GM12878 (cell line): ENCODE data around the gene TUBD1. TPM values are rescaled to one million over a fixed set of nuclear protein-coding genes. Genes with fewer than 3 reads are reported as not detected.

Experiments used
- ATAC-seq: fragments of 200-7000 bp; cut with Tn5 transposase; 3 replicates; pipeline ENCODE4 v1.9.1; 2020; ENCODE audit warnings: mild to moderate bottlenecking, moderate library complexity
- BruUV-seq: library from RNA; stranded (reverse); fragments of 400-500 nt; replicated peaks from 2 replicates; lab custom pipeline; 2021; lab: Mats Ljungman, UMichigan
- CTCF ChIA-PET: fragments of 300-600 bp; sonication (Branson Sonifier 250); formaldehyde crosslinking; extraction: SDS; loops from one replicate; lab custom pipeline; 2021; ENCODE audit warnings: inconsistent platforms; lab: Yijun Ruan, JAX
- POLR2A ChIA-PET: fragments of 350-600 bp; formaldehyde crosslinking; extraction: SDS; loops from one replicate; lab custom pipeline; 2021; ENCODE audit warnings: inconsistent platforms; lab: Charles Lee
- RAD21 ChIA-PET: fragments of 300-600 bp; sonication (Branson Sonifier 250); formaldehyde crosslinking; loops from one replicate; lab custom pipeline; 2023; ENCODE audit warnings: antibody characterized with exemption; ENCODE audit not compliant: unreplicated experiment; lab: Charles Lee
- SMC1A ChIA-PET: fragments of 300-600 bp; sonication (Branson Sonifier 250); formaldehyde crosslinking; loops from one replicate; lab custom pipeline; 2023; ENCODE audit not compliant: unreplicated experiment, uncharacterized antibody; lab: Charles Lee
- DNase-seq: peaks from one replicate; pipeline ENCODE4 v3.0.0-alpha.2; 2011; ENCODE audit warnings: low read depth, low spot score
- FAIRE-seq: peaks from 3 replicates; lab custom pipeline; 2011; peaks lifted over from hg19 to GRCh38; lab: Jason Lieb, UNC
- H2AFZ ChIP-seq: 2 replicates; pipeline ENCODE4 v1.6.0; 2011; ENCODE audit warnings: low read depth, low read length, control low read depth; ENCODE audit not compliant: control insufficient read depth
- H3K27ac ChIP-seq: 2 replicates; pipeline ENCODE4 v1.5.1; 2011; ENCODE audit warnings: control low read depth; ENCODE audit not compliant: control insufficient read depth, insufficient read depth
- H3K27me3 ChIP-seq, 2 experiments: replicated peaks in 1 of 2; 2 replicates each; pipeline versions ENCODE4 v1.6.0 to v1.6.1; 2011; ENCODE audit warnings: low read length in 1 of 2; ENCODE audit not compliant: control insufficient read depth in 2 of 2, insufficient read depth in 2 of 2
- H3K36me3 ChIP-seq, 2 experiments: 2 replicates each; pipeline ENCODE4 v1.5.1; 2011; ENCODE audit warnings: low read length in 1 of 2; ENCODE audit not compliant: control insufficient read depth in 2 of 2, insufficient read depth in 2 of 2
- H3K4me1 ChIP-seq: 2 replicates; pipeline ENCODE4 v1.6.1; 2011; ENCODE audit warnings: mild to moderate bottlenecking, low read length, moderate library complexity, mixed read lengths; ENCODE audit not compliant: control insufficient read depth, insufficient read depth
- H3K4me2 ChIP-seq: 2 replicates; pipeline ENCODE4 v1.6.0; 2011; ENCODE audit warnings: control low read depth; ENCODE audit not compliant: control insufficient read depth, insufficient read depth
- H3K4me3 ChIP-seq: fragments of 200-600 bp; sonication (generic); 2 replicates; pipeline ENCODE4 v1.5.1; 2016
- H3K79me2 ChIP-seq: 2 replicates; pipeline ENCODE4 v1.6.0; 2011; ENCODE audit warnings: low read length; ENCODE audit not compliant: control insufficient read depth, insufficient read depth
- H3K9ac ChIP-seq: 2 replicates; pipeline ENCODE4 v1.8.0; 2011; ENCODE audit warnings: low read length, control low read depth, mixed read lengths; ENCODE audit not compliant: control insufficient read depth, insufficient read depth
- H3K9me3 ChIP-seq: replicated peaks from 3 replicates; pipeline ENCODE4 v1.5.1; 2011; ENCODE audit warnings: mild to moderate bottlenecking, low read length; ENCODE audit not compliant: control insufficient read depth, insufficient read depth
- H4K20me1 ChIP-seq: 2 replicates; pipeline ENCODE4 v1.6.0; 2011; ENCODE audit not compliant: control insufficient read depth, insufficient read depth
- ATF2 ChIP-seq: IDR thresholded peaks from 2 replicates; pipeline ENCODE4 v1.6.1; 2012; ENCODE audit warnings: low read length, inconsistent platforms
- ATF7 ChIP-seq: fragments of 450-650 bp; IDR thresholded peaks from 2 replicates; pipeline ENCODE4 v1.6.1; 2016; ENCODE audit warnings: low read depth, mild to moderate bottlenecking
- BMI1 ChIP-seq: fragments of 450-650 bp; IDR thresholded peaks from 2 replicates; pipeline ENCODE4 v1.6.1; 2016; ENCODE audit warnings: mild to moderate bottlenecking, moderate library complexity, borderline replicate concordance
- CBFB ChIP-seq: IDR thresholded peaks from 2 replicates; pipeline ENCODE4 v1.6.1; 2016; ENCODE audit warnings: antibody characterized with exemption, low read depth
- CBX5 ChIP-seq: sonication (generic); IDR thresholded peaks from 2 replicates; pipeline ENCODE4 v1.6.1; 2016; ENCODE audit warnings: low read depth, moderate library complexity, mild to moderate bottlenecking, inconsistent platforms
- CTCF ChIP-seq, 3 experiments: IDR thresholded peaks in 2 of 3; conservative IDR thresholded peaks in 1 of 3; 2 replicates each; pipeline ENCODE4 v1.5.1; 2011; ENCODE audit warnings: low read depth in 3 of 3, low read length in 3 of 3, mild to moderate bottlenecking in 3 of 3, control low read depth in 2 of 3, moderate library complexity in 2 of 3, inconsistent platforms in 1 of 3, mixed read lengths in 1 of 3; ENCODE audit not compliant: control insufficient read depth in 2 of 3, insufficient read depth in 1 of 3; ENCODE audit errors: extremely low read depth in 1 of 3
- DPF2 ChIP-seq: fragments of 450-650 bp; IDR thresholded peaks from 2 replicates; pipeline ENCODE4 v1.6.1; 2017; ENCODE audit warnings: mild to moderate bottlenecking
- ELK1 ChIP-seq: IDR thresholded peaks from 2 replicates; pipeline ENCODE4 v1.6.1; 2012; ENCODE audit warnings: low read depth, low read length, improper control_type of control experiment
- GABPA ChIP-seq: IDR thresholded peaks from 2 replicates; pipeline ENCODE4 v1.6.1; 2014; ENCODE audit warnings: antibody characterized with exemption, low read depth, mild to moderate bottlenecking, inconsistent platforms
- HDAC6 ChIP-seq: fragments of 200-600 bp; sonication (generic); IDR thresholded peaks from one replicate; pipeline ENCODE4 v1.8.0; 2017; ENCODE audit warnings: antibody characterized with exemption; ENCODE audit not compliant: unreplicated experiment
- JUND ChIP-seq: IDR thresholded peaks from 2 replicates; pipeline ENCODE4 v1.6.1; 2012; ENCODE audit warnings: low read depth, mild to moderate bottlenecking, low read length, improper control_type of control experiment, moderate library complexity
- KLF5 ChIP-seq: fragments of 450-650 bp; IDR thresholded peaks from 2 replicates; pipeline ENCODE4 v1.6.1; 2014; ENCODE audit warnings: mild to moderate bottlenecking; ENCODE audit not compliant: partially characterized antibody
- MYB ChIP-seq: fragments of 150-350 bp; IDR thresholded peaks from 2 replicates; pipeline ENCODE4 v1.6.1; 2014; ENCODE audit warnings: mild to moderate bottlenecking, low read depth, low read length, borderline replicate concordance
- NR2F1 ChIP-seq: fragments of 450-650 bp; conservative IDR thresholded peaks from 2 replicates; pipeline ENCODE4 v1.6.1; 2017; ENCODE audit warnings: mild to moderate bottlenecking
- SIX5 ChIP-seq: IDR thresholded peaks from 2 replicates; pipeline ENCODE4 v1.6.1; 2011; ENCODE audit warnings: mild to moderate bottlenecking, low read depth, low read length, moderate library complexity; ENCODE audit not compliant: severe bottlenecking
- SMAD5 ChIP-seq: IDR thresholded peaks from 2 replicates; pipeline ENCODE4 v1.6.1; 2016; ENCODE audit warnings: antibody characterized with exemption, low read depth
- STAT3 ChIP-seq: IDR thresholded peaks from 2 replicates; pipeline ENCODE4 v1.6.1; 2011; ENCODE audit warnings: low read depth, low read length, improper control_type of control experiment
- USF2 ChIP-seq: IDR thresholded peaks from 2 replicates; pipeline ENCODE4 v1.6.1; 2011; ENCODE audit warnings: low read depth, low read length, improper control_type of control experiment, borderline replicate concordance
- YBX1 ChIP-seq: fragments of 450-650 bp; IDR thresholded peaks from 2 replicates; pipeline ENCODE4 v1.6.1; 2016; ENCODE audit warnings: antibody characterized with exemption
- ZSCAN29 ChIP-seq: fragments of 450-650 bp; IDR thresholded peaks from 2 replicates; pipeline ENCODE4 v1.6.1; 2017; ENCODE audit warnings: mild to moderate bottlenecking, moderate library complexity
- WGBS: methylation state at CpG from one replicate; pipeline ENCODE4 v1.1.6; 2016; ENCODE audit warnings: low lambda C conversion rate; ENCODE audit not compliant: insufficient replicate concordance, insufficient coverage; ENCODE audit errors: missing lambda C conversion rate; 5-methylcytosine and 5-hydroxymethylcytosine counted together
- in situ Hi-C: fragments of 300-500 bp; cut with MboI; formaldehyde crosslinking; loops from 9 replicates; pipeline ENCODE4 v1.14.3; 2018; ENCODE audit warnings: mixed read lengths
- intact Hi-C: fragments of 100-400 bp; cut with micrococcal nuclease; formaldehyde crosslinking; loops from one replicate; pipeline ENCODE4 v1.14.2; 2022; ENCODE audit not compliant: unreplicated experiment
- polyA plus RNA-seq, 11 experiments: library from polyadenylated mRNA; depleted of rRNA in 4 of 11; unstranded in 6 of 11; stranded (reverse) in 5 of 11; fragments of >200 nt; fragmentation: Nextera tagmentation in 4 of 11; fragmentation: Illumina TruSeq in 1 of 11; extraction: Ambion mirVana in 4 of 11; extraction: Trizol in 1 of 11; gene quantifications; 1 replicate in 1 of 11; 2 replicates in 10 of 11; pipeline versions ENCODE4 v1.2.1 to v1.2.3, GENCODE V29; 2011 to 2016; ENCODE audit warnings: inconsistent platforms in 2 of 11, missing spikeins in 2 of 11, low read depth in 1 of 11
- total RNA-seq, 4 experiments: library from RNA; depleted of rRNA in 3 of 4; stranded (reverse); fragments of >200 nt in 3 of 4; fragmentation: Illumina TruSeq in 1 of 4; extraction: Trizol in 1 of 4; gene quantifications; 2 replicates each; pipeline versions ENCODE4 v1.2.1 to v1.2.3, GENCODE V29; 2013 to 2021

The TUBD1 gene
- total and polyA plus RNA-seq, 10 of the 15 experiments (the other 5 are each of a cell fraction or from before 2014, with no cell fraction given) = 5.3 to 10.8 (median 8.3) TPM

- Histone ChIP-seq H4K20me1 (no peaks in the 10 kb centered on the region), H3K79me2 (no peaks in the 10 kb centered on the region), H3K9ac (no peak overlapping the region), H3K4me2 (no peak overlapping the region), H3K36me3 (no peaks in the 10 kb centered on the region; a peak in 1 of 4 replicates), H3K9me3 (no peaks in the 10 kb centered on the region), H3K4me3 (no peak overlapping the region), H3K27me3 (no peaks in the 10 kb centered on the region), H3K4me1 (peaks cover 5% of the 10 kb centered on the region; the same call in 1 of the 2 replicates), H2AFZ (no peak overlapping the region), H3K27ac (no peak overlapping the region)
- no TSS peak for BruUV-seq
- in situ Hi-C loops (no loop called here), intact Hi-C loops (no loop called here)
- WGBS = 90% methylated on average over 1 of the region's 1 CpG
- FAIRE-seq (no peak), ATAC-seq (no peak), DNase-seq (no peak)
- ChIA-PET POLR2A (interaction anchor here (1.0 to 2.9 kb wide), 2 partner anchors 8 to 17 kb away, joined by 3 to 14 read pairs; no protein-coding TSS in a partner anchor), RAD21 (interaction anchor here (1.9 kb wide), 1 partner anchor 57 kb away, joined by 5 read pairs; no protein-coding TSS in a partner anchor), CTCF (interaction anchor here (1.0 kb wide), 1 partner anchor 16 kb away, joined by 3 read pairs; no protein-coding TSS in a partner anchor), SMC1A (interaction anchor here (0.5 to 2.0 kb wide), 6 partner anchors 13 to 47 kb away, joined by 3 to 6 read pairs (median 4); no protein-coding TSS in a partner anchor)
- no peak for TF ChIP-seq GABPA
- TF ChIP-seq JUND = no peak
- no peak for TF ChIP-seq ATF2
- no peak for TF ChIP-seq CTCF (IDR thresholded peaks at IDR 0.05 in 2 of 3, conservative IDR thresholded peaks at IDR 0.05 in 1 of 3; ENCODE audit: control insufficient read depth in 2 of 3, extremely low read depth in 1 of 3, insufficient read depth in 1 of 3, low read depth in 3 of 3, low read length in 3 of 3)
- TF ChIP-seq MYB = no peak
- no peak for TF ChIP-seq USF2
- TF ChIP-seq YBX1 = no peak
- no peak for TF ChIP-seq DPF2
- TF ChIP-seq BMI1 = no peak
- TF ChIP-seq ELK1 = no peak
- no peak for TF ChIP-seq ATF7
- no peak for TF ChIP-seq CBFB
- no peak for TF ChIP-seq CBX5
- no peak for TF ChIP-seq SMAD5
- TF ChIP-seq HDAC6 = no peak
- no peak for TF ChIP-seq SIX5
- no peak for TF ChIP-seq STAT3
- no peak for TF ChIP-seq KLF5
- TF ChIP-seq ZSCAN29 = no peak
- TF ChIP-seq NR2F1 = no peak
Measured at GRCh38 chr17:59810894-59811153, 81.9 kb downstream of the TUBD1 start.
